GM18526 (cell line): ENCODE measurements around the gene PTOV1.

Experiments
- POLR2A ChIP-seq: IDR thresholded peaks from 3 replicates; pipeline ENCODE4 v1.6.1; 2011; ENCODE audit not compliant: insufficient read length; ENCODE audit errors: extremely low read depth

The PTOV1 gene

DNA sequence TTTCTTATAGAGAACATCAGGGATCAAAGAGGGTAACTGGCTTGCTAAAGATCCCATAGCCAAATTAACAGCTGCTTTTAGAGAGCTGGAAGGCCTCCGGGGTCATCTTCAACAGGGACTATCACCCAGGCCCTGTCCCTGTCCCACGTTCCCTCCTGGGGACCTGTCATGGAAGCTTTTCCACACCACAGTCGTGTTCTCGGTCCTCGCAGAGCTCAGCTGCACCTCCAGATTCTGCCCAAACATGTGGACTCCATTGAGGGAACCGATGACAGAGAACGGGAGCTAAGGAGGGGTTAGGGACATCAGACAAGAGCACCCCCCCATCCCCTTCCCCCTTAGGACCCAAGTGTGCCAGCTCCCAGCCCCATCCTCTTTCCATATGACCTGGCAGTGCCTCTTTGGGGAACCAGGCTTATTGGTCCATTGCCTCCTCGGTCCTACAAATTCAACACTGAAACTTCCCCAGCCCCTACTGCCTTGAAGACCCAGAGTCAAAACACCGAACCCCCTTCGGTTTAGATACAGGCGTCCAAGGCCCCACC is 38.4 kb upstream of the PTOV1 start:
- no peak for TF ChIP-seq POLR2A

GRCh38 chr19:49812997-49813861 is 37.7 kb upstream of the PTOV1 start, which contains the start of gene FUZ:
TSS of gene FUZ (minus strand) at chr19:49813292. CDS start at chr19:49813106, 186 bp downstream.
- peak; percentile 18 for TF ChIP-seq POLR2A

DNA sequence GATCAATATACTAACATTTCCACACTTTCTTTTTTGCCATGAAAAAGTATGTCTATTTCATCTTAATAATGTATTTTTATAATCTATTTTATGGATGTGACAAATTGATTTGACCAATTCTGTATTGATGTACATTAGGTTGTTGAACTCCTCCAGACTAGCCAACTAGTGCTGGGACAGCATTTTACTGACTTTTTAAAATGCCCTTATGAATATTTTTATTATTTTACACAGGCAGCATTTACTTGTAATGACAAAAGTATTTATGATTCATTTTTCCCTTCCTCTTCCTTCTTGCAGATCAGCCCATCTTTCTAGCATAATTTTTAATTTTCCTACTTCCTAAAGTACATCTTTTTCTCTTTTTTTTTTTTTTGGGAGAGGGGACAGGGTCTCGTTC is 36.9 kb upstream of the PTOV1 start:
- no peak for TF ChIP-seq POLR2A

DNA sequence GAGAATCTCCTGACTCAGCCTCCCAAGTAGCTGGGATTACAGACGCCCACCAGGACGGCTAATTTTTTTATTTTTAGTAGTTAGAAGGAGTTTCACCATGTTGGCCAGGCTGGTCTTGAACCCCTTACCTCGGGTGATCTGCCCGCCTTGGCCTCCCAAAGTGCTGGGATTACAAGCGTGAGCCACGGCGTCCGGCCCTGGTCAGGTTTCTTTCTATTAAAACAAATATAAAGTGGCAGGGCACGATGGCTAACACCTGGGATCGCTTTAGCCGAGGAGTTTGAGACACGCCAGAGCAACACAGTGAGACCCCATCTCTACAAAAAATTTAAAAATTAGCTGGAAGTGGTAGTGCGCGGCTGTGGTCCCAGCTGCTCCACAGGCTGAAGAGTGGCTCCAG is 34.4 kb upstream of the PTOV1 start:
- TF ChIP-seq POLR2A = no peak

GRCh38 chr19:49817964-49818648 is 32.9 kb upstream of the PTOV1 start, which contains the start of gene MED25:
TSS of gene MED25 (plus strand) at chr19:49818289. CDS start at chr19:49818342, 53 bp downstream.
- peak; percentile 81 for TF ChIP-seq POLR2A

- no peak for TF ChIP-seq POLR2A
Measured at GRCh38 chr19:49818649-49819370, 32.1 kb upstream of the PTOV1 start.

DNA sequence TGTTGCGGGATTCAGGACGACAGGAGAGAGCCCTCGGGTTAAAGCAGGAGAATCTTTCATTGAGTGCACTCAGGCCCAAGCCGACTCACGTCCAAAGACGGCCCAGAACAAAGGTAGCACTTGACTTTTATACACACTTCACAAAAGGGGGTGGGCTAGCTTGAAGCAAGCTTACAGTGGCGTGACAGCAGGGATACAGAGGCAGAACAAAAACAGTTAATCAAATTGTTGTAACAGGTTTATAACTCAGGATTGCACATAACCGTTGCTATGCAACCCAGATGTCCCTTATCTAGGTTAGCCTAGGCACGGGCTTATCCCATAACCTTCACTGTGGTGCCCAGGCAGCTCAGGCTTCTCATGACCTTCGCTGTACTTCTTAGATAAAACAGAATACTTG is 30.8 kb upstream of the PTOV1 start:
- no peak for TF ChIP-seq POLR2A

- no peak for TF ChIP-seq POLR2A
Measured at GRCh38 chr19:49823472-49823871, 27.5 kb upstream of the PTOV1 start.

DNA sequence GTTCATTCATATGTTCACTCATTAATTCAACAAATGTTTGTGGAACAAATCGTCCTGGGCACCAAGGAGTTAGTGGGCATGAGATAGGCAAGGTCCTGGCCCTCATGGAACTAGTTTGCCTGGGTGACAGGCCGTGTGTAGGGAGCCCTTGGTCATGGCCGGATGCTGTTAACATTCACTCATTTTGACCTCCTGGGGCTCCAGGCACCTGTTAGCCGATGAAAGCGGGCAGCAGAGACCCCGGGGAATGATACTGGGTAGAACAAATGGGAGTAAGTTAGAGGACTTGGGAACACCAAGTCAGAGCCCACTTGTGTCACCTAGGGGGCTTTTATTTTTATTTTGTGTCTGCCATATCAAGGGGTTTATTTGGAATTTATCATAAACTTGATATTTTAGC is 26.3 kb upstream of the PTOV1 start:
- TF ChIP-seq POLR2A = no peak

DNA sequence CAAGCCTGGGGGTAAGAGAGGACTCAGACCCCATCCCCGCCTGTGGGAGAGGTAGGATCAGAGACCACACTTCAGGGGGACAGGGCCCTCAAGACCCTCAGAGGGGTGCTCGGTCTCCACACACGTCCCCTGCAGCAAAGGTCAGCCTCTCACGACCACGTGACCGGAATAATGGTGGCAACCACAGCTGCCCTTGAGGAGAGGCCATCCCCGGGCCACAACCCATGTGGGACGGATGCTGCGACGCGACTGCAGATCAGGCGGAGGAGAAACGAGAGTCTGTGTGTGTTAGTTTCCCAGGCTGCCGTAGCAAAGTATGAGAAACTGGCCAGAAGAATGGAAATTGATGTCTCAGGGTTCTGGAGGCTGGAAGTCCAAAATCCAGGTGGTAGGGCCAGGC is 23.9 kb upstream of the PTOV1 start:
- no peak for TF ChIP-seq POLR2A

DNA sequence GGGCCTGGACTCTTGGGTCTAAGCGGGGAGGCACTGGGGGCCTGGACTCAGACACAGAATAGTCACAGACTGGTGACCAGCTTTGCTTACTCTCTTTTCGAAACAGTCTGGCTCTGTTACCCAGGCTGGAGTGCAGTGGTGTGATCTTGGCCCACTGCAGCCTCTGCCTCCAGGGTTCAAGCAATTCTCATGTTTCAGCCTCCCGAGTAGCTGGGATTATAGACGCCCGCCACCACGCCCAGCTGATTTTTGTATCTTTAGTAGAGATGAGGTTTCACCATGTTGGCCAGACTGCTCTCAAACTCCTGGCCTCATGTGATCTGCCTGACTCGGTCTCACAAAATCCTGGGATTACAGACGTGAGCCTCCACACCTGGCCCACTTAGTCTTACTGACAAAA is 21.8 kb upstream of the PTOV1 start:
- TF ChIP-seq POLR2A = no peak

DNA sequence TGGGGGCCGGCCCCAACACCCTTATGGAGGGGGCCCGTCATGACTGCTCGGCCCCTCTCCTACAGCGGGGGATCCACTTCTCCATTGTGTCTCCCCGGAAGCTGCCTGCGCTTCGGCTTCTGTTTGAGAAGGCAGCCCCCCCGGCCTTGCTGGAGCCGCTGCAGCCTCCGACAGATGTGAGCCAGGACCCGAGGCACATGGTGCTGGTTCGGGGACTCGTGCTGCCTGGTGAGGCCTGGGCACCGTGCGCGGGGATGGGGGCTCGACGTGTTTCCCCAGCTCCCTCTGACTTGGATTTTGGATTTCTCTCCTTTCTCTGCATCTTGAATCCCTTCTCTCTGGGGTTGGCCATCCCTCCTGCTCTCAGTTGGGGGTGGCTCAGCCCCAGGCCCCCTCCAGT is 21.2 kb upstream of the PTOV1 start:
- no peak for TF ChIP-seq POLR2A

DNA sequence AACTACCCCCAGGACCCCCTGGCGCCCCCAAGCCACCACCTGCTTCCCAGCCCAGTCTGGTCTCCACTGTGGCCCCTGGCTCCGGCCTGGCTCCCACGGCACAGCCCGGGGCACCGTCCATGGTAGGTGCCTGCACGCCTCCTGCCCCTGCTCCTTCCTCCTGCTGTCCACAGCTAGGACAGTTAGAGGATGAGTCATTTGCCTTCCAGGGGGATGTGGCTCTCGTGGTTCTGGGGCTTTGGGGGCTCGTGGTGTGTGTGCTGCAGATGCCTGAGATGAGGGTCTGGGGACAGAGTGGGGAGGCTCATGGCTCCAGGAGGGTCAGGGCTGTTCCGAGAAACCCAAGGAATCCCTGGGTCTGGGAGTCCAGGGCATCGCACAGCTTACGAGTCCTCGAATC is 20.2 kb upstream of the PTOV1 start:
- TF ChIP-seq POLR2A = no peak

GRCh38 chr19:49831592-49831991 is 19.4 kb upstream of the PTOV1 start:
- no peak for TF ChIP-seq POLR2A

DNA sequence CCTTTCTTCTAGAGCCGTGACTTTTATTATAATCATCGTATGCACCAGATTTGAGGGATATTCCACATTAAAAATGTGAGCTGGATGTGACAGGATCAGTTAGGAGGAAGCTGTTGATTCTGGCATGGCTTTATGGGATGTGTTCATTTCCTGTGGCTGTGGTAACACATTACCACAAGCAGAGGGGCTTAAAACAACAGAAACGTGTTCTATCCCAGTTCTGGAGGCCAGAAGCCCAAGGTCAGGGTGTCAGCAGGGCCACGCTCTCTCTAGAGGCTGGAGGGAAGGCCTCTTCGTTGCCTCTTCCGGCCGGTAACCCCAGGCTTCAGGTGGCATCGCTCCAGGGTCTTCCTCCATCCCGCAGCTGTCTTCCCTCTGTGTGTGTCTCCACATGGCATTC is 18.4 kb upstream of the PTOV1 start:
- no peak for TF ChIP-seq POLR2A
